GM19043 (cell line): Measurements from ENCODE around the gene MAS1L.

ENCODE experiments used
- ATAC-seq: cut with Tn5 transposase; IDR thresholded peaks from one replicate; pipeline ENCODE4 v1.9.1; 2021; ENCODE audit warnings: low read depth; ENCODE audit not compliant: unreplicated experiment

The MAS1L gene, protein sequence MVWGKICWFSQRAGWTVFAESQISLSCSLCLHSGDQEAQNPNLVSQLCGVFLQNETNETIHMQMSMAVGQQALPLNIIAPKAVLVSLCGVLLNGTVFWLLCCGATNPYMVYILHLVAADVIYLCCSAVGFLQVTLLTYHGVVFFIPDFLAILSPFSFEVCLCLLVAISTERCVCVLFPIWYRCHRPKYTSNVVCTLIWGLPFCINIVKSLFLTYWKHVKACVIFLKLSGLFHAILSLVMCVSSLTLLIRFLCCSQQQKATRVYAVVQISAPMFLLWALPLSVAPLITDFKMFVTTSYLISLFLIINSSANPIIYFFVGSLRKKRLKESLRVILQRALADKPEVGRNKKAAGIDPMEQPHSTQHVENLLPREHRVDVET

DNA sequence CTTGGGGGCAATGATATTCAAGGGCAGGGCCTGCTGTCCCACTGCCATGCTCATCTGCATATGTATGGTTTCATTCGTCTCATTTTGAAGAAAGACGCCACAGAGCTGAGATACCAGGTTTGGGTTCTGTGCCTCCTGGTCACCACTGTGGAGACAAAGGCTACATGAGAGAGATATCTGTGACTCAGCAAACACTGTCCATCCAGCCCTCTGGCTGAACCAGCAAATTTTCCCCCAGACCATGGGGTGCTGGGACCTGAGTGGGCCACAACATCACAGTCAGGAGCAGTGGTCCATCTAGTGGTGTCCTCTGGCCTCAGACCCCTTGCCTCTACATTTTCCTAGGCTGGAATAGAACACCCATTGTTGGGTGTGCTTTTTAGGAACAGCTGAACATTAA, at the start of gene MAS1L:
MAS1L (minus strand) TSS at position 297 of the 400 bp plus-strand sequence; CDS start at position 243, 54 bp downstream.
- no peak for ATAC-seq

DNA sequence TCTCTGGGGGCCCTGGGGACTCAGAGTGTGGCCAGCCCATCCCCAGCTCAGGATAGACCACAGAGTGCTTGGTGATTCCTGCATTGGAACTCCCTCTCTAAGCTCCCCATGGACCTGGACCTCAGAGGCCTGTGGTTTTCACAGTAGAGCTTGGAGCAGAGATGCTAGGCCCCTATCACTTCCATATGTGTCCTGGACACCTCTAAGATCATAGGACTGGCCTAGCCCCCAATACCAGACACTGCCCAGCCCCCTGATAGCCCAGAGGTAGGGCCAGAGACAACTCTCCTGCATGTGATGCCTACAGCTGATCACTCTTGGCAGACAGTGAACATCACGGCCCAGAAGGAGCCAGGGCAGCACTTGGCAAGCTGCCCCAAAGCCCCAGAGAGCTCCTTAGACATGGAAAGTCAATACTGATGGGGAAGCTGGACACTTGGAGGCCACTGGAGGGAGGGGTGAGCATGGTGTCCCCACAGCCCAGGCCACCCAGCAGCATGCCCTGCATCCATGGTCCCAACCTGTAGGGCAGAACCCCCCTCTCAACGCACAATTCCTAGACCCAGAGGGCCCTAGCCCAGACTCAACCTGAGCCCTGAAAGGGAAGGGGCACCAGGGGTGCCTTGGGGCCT, 44.7 kb upstream of the MAS1L start:
- ATAC-seq: no peak

DNA sequence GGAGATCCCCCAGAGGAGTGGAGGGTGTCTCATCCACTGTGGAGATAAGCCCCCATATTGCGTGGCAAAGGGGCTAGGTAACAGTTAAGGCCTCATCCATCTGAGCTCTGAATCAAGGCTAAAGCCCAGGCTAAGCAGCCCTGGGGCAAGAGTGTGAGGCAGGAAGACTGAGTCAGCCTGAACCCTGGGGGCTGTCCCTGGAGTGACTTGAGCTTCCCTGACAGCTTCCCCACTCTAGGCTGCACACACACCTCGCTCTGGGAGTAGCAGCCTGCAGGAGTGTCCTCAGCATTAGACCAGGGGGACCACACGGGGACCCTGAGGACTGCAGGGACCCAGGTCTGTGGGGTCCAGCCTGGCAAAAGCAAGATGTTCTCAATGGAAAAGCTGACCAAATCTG, 43.9 kb upstream of the MAS1L start:
- no peak for ATAC-seq

DNA sequence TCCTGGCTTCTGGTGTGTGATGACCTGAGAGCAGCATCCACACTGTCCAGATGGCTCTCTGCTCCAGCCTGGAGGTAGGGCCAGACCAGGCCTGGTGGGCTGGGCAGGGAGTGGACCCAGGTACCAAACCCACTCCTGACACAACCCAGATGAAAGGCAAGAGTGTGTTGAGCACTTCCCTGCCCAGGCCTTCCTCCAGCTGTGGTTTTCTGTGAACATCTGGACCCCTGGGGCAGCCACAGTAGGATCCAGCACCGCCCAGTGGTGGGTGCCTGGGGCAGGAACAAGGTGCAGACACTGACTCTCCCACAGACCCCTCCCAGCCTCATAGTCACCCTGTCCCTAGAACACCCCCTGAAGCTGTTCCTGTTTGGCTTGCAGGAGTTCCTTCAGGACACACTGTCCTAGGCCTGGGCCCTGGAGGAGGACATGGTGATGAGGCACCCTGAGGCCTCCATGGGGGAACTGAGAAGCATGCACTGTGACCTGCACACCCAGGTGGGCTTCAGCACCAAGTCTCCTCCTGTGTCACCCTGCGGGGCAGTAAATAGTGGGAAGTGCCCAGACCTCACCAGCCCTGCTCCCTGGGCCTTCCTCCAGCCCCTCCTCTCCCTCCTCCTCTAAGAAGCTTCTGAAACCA, 43.0 kb upstream of the MAS1L start:
- no peak for ATAC-seq

DNA sequence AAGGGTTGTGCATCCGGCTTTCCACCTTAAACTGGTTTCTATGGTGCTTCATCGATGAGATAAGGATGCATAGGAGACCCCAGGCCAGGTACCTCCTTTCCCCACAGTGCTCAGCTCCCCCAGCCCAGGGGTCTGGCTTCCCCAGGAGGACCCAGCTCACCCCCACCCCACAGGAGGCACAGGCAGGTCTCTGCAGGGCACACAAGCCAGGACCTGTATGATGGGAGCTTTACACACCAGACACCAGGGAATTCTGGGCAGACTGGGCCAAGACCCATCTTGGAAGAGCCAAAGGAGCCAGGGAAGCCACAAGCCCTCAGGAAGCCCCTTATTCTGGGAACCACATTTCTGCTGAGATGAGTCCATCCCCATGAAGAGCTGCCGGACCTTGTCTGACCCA, 42.2 kb upstream of the MAS1L start:
- ATAC-seq: no peak

DNA sequence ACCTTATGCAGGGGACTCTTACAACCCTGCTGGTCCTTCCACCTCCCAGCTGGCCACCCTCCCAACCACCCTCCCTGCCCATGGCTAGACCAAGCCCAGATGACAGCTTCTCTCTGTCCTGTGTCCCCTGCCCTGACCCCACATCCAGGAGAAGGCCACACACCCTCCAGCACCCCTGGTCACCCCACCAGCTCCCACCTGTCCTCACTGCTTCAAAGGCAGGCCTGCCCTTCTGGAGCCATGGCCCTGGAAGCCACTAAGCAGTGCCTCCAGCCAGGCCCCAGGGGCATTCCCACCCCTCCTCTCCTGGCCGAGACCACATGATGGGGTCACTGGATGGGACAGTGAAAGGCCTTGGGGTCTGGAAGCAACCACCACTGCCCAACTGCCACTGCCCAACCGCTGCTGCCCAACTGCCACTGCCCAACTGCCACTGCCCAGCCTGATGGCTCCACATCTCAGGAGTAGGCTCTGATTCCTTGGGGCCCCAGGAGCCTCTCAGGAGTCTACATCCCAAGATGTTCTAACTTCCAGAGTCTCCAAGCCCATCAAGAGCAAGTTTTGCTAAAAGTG, 41.3 kb upstream of the MAS1L start:
- ATAC-seq: no peak

DNA sequence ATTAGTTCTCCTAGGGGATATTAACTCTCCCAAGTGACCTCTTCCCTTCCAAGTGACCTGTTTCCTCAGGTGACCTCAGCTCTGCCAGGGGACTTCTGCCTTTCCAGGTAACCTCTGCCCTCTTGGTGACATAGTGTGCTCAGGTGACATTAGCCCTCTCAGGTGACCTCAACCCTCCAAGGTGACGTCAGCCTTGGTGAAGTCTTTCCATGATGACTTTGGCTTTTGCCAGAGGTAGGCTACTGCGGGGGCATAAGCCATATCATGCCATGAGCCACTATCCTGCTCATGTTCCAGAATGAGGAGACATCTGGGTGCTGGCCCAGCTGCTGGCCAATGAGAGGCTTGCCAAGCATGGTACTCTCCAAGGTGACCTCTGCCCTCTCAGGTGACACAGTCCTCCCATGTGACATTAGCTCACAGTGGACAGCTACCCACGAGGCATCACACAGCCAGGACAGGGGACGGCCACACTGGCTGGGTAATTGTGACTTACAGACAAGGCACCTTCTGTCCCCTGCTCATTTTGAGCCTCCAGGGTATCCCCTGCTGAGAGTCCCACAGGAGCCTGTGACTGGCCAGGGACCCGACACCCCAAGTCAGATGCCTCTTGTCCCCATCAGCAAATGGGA, 40.7 kb upstream of the MAS1L start:
- ATAC-seq: no peak

DNA sequence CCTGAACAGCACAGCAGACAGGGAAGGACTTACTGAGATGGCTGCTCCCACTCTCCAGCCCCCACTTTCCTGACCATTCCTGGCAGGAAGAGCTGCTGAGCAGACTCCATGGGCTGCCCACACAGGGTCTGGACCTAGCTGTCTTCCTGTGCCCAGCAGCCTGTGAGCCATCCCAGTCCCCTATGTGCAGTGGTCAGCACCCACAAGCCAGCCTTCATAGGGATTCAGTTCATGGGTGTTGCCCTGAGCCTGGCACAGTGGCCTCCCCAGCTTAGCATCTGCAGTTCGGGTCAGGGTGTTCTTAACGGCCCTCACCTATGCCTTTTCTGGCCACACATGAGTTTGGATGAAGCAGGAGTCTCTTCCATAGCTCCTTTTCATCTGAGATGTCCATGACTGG, 39.8 kb upstream of the MAS1L start:
- no peak for ATAC-seq

DNA sequence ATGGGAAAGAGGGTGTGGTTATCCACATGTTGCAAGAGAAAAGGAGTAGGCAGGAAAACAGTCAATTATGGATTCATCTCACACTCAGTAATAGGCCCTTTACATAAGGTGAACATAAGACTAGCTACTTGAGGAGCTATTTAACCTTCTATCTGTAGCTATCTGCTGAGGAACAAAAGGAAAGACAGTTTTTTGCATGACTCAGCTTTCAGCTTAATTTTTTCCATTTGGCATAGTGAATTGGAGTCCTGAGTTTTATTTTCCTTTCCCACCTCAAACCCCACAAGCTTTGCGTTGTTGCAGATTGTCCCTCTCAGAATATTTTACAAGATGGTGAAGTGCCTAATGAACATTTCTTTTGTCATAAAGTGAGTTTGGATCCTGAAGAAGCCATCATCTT, 39.4 kb upstream of the MAS1L start:
- no peak for ATAC-seq

DNA sequence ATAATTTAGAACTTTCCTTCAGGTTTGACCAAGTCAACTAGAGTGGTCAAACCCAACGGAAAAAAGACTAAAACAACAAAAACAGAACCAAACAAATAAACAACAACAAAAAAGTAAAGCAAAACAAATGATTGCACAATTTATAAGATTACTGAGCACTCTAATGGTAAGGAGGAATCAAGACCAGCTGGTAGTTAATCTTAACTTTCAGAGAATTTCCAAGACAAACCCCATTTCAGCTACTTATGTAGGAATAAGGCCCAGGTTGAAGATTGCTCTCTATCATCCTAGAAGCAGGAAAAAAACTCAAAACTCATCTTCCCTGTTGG, 37.5 kb upstream of the MAS1L start:
- ATAC-seq: no peak

DNA sequence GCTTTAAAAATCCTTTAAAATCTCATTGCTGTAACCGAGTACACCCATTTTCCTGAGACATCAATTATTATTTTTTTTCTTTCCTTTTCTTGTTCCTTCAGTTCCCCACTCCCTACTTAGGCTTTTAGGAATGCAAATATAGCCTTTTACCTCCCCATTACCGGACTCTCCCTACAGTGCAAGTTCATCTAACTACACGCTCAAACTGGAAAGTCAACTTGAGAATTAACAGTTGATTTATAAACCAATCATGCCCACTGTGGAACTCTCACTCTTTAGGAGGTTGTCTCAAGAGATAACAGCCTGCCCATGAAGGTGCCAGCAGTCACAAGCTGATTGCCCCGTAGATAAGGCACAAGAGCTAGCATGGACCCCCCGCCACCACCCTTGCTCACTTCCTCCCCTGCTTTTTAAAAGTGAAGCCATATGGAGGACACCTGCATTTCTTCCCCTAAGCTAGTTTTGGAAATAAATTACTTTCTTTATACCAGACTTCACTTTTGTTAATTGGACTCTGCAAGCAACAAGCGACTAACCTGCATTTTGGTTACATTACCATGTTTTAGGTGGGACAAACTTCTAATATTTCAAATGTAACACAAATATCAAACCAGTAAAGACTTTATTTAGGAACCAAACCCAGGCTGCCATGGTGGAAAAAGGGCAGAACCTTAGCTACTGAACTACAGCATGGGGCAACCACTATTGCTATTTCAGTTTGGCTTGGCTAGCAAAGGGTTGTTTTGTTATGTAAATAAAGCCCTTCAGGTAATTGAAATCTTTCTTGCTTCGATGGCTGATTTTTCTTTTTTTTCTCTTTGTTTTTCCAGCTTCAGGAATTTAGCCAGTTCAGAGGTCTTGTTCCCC, 36.9 kb upstream of the MAS1L start:
- no peak for ATAC-seq

DNA sequence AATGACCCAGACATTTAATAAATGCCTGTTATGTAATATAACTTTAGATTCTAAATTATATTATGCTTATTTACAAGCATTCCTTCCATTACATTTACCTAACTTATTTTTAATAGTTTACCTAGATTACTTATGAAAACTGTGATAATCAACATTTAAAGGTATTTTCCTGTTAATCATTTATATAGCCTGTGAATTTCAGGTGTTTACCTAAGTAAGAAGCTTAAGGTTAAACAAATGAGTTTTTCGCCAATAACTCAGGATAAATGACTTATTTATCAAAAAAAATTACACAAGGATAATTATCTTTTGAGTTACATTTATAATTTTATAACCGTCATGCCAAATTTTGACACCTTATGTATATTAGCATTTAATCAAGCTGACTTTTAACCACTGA, 36.3 kb upstream of the MAS1L start:
- no peak for ATAC-seq

DNA sequence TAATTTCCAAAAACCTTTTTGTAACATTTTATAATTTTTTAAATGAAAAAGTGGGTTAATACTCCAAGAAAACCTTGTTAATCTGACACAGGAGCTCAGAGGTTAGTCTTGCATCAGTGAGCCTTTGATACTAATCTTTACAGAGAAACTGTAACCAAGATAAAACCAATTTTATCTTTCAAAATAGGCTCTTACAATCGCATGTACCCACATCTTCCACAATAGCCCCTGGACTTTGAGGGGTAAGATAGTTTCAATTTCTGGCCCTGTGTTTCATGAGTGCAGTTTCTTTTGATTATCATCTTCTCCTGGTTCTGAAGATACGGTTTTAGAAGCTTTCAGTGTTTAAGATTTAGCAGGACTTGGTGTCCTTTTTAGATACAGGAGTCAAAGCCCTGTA, 34.5 kb upstream of the MAS1L start:
- no peak for ATAC-seq

DNA sequence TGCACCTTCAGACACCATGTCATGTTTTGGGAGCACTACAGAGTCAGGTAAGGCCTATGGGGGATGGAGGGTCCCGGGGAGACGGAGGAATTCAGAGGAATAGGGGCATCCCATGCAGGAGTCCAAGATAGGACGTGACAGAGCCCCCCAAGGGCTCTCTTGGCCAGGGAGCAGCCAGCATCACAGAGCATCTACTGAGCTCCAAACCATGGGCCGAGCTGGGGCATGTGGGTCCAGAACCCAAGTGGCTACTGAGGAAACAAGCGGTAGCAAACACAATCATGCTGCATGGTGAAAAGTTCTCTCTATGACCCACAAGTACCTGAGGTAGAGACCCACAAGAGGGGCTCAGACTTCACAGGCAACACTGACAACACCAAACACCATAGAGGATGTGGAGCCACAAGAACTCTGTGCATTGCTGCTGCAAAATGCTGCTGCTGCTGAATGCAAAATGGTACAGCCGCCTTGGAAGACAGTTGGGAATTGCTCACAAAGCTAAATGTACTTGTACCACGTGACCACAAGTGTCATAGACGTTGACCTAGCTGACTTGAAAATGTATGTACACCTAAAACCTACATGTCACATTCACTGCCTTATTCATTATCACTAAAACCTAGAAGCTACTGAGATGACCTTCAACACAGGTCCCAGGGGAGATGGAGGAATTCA, 33.4 kb upstream of the MAS1L start:
- no peak for ATAC-seq

DNA sequence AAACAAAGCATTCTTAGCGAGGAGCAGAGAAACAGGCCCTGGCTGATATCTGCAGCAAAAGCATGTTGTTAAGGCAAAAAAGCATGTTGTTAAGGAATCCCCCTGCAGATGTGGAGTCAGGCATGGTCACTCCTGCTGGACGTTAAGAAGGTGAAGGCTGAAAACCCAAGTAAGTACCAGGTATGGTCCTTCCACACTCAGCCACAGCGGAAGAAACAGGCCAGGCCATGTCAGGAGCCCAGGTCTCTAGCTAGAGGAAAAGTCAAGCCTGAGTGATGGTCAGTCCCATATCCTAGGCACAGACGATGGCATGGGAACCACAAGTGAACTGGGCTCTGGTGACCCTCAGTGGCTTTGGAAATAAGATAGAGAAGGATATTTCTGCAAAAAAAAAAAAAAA, 32.5 kb upstream of the MAS1L start:
- ATAC-seq: no peak

DNA sequence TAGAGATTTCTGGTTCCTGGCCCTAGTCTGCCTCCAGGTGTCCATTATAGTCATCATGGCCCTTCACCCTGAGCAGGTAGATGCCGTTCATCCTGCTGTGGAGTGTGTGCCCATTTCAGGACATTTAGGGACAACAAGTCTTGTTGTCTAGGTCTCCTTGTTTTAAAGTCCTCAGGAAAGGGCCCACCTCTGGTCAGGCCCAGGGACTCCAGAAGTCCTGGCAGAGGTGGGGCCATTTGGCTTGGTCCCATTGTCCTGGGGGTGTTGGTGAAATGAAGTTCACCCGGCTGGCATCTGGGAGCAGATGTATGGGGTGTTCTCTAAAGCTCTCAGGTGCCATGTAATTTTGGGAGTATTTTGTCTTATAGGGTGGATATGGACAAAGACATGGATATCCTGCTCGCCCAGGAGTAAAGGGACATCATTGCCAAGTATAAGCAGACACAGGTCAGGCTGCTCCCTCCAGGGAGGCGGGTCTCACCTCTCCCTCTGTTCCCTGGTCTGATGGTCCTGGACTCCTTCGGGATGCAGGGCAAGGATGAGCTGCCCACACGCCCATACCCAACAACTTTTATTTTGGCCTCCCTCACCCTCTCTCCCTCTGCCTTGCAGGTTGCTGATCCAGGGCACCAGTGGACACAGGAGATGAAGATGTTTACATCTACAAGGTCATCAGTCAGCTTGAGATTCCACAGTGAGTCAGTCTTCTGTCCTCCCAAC, 31.7 kb upstream of the MAS1L start:
- ATAC-seq: no peak

DNA sequence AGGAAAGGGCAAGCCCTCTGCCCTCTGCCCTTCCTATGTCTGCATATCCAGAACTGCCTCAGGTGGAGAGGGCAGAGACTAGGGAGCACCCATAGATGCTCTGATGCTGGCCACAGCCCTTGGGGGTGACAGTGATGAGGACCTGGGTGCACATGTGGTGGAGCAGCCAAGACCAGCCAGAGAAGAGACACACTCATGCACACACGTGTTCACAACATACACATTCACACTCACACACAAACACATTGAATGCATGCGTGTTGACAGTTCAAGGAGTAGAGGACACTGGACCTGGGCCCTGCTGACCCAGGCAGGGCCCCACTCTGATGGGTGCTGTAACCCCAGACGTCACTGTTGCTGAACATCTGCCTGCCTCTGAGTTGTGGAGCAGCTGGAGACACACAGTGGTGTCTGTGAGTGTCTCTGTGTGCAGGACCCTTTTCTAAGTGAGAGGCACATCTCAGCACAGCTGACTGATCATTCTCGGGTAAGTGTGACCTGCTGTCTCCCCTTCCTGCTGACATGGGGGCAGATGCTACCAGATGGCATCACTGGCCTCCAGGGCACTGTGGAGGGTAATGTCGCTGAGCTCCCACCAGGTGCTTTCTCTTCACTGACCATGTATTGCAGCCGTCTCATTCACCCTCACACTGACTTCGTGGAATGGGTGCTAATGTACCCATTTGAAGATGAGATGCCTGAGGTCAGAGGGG, 30.1 kb upstream of the MAS1L start:
- ATAC-seq: no peak

DNA sequence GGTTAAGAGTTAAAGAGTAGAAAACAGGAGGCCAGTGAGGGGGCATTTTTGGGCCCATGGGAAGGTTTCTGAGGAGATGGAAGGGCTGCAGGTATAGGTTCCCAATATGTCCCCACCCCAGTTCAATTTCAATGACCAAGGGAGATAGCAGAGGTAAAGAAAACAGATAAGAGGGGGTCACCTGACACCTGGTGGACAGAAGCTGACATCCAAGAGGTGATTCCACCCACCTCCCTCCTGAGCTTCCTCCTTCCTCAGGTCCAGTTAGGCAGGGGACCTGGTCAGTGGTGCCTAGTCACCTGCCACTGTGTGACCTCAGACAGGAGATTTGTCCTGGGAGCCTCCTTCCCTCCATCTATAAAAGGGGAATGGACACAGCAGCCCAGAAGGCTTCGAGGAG, 29.5 kb upstream of the MAS1L start:
- ATAC-seq: no peak

DNA sequence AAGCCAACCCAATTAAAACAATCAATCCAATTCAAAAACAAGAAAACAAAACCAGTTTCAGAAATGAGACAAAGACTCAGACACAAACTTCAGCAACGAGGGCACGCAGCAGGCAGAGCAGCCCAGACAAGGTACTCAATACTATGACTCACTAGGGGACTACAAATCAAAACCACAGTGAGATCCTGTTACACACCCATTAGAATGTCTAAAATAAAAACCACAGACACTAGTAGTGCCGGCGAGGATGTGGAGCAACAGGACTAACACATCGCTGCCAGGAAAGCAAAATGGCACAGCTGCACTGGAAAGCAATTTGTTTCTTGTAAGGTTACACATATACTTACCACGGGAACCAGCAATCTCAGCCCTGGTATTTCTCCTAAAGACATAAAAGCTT, 28.4 kb upstream of the MAS1L start:
- no peak for ATAC-seq
